GM18505 (cell line): Measurements from ENCODE around the gene ATN1.
A peak's percentile ranks its signal among the peaks of the same experiment; 100 is the strongest.
"Not testable (repeated sequence)": the region's sequence is repeated elsewhere in the genome, so short reads cannot be mapped to it uniquely, and the experiment has no call there.

Experiments used
- ATAC-seq: cut with Tn5 transposase; IDR thresholded peaks from one replicate; pipeline ENCODE4 v1.9.1; 2021; ENCODE audit not compliant: unreplicated experiment
- POLR2A ChIP-seq: IDR thresholded peaks from 4 replicates; pipeline ENCODE4 v1.6.1; 2011; ENCODE audit warnings: borderline replicate concordance; ENCODE audit not compliant: insufficient read depth, insufficient read length; ENCODE audit errors: extremely low read depth

The ATN1 gene

GRCh38 chr12:6927379-6928021 is at the start of gene ATN1:
Gene ATN1 (plus strand): TSS chr12:6927959. CDS start chr12:6934002, 6,043 bp downstream.
- no peak for TF ChIP-seq POLR2A
- ATAC-seq: no peak

- not testable (repeated sequence) for ATAC-seq
Observed at GRCh38 chr12:6879824-6880223, 47.9 kb upstream of the ATN1 start.

GRCh38 chr12:6883252-6883651 is 44.5 kb upstream of the ATN1 start:
- no peak for ATAC-seq
- no peak for TF ChIP-seq POLR2A

- ATAC-seq: no peak
- no peak for TF ChIP-seq POLR2A
Observed at GRCh38 chr12:6883683-6884082, 44.1 kb upstream of the ATN1 start.

GRCh38 chr12:6884539-6884938 is 43.2 kb upstream of the ATN1 start:
- ATAC-seq: no peak
- TF ChIP-seq POLR2A: no peak

GRCh38 chr12:6886206-6886999 is 41.4 kb upstream of the ATN1 start:
- not testable (repeated sequence) for ATAC-seq

GRCh38 chr12:6887460-6887859 is 40.3 kb upstream of the ATN1 start:
- no peak for ATAC-seq

GRCh38 chr12:6888360-6888759 is 39.4 kb upstream of the ATN1 start:
- no peak for ATAC-seq
- TF ChIP-seq POLR2A: no peak

More at GRCh38 chr12:6887460-6887859, 40.3 kb upstream of the ATN1 start:
- TF ChIP-seq POLR2A: no peak

- ATAC-seq: not testable (repeated sequence)
Observed at GRCh38 chr12:6888794-6889193, 39.0 kb upstream of the ATN1 start.

GRCh38 chr12:6889775-6890573 is 37.8 kb upstream of the ATN1 start:
- ATAC-seq: not testable (repeated sequence)

- peak; percentile 76 for TF ChIP-seq POLR2A
- peak; percentile 94 for ATAC-seq
Observed at GRCh38 chr12:6890789-6891645, 36.7 kb upstream of the ATN1 start.

- TF ChIP-seq POLR2A: no peak
- ATAC-seq: no peak
Observed at GRCh38 chr12:6891646-6892001, 36.1 kb upstream of the ATN1 start.

- ATAC-seq: not testable (repeated sequence)
Observed at GRCh38 chr12:6892683-6893082, 35.1 kb upstream of the ATN1 start.
